HuH-7 (cell line): ENCODE data around the gene DNAJB6.
A peak's percentile ranks its signal among the peaks of the same experiment; 100 is the strongest.
"Not testable (repeated sequence)": the region's sequence is repeated elsewhere in the genome, so short reads cannot be mapped to it uniquely, and the experiment has no call there.

Source experiments
- DNase-seq: peaks from one replicate; pipeline ENCODE4 v3.0.0; 2011; ENCODE audit warnings: low spot score

The DNAJB6 gene

DNA sequence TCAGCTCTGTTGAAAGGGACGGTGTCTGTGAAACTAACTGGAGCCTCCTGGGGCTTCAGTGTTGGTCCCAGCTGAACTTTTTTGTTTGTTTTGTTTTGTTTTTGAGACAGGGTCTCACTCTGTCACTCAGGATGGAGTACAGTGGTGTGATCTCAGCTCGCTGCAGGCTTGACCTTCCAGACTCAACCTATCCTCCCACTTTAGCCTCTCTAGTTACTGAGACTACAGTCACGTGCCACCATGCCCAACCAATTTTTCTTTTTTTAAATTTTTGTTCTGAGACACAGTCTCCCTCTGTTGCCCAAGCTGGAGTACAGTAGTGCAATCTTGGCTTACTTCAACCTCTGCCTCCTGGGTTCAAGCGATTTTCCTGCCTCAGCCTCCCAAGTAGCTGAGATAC is 13.4 kb upstream of the DNAJB6 start:
- no peak for DNase-seq

DNA sequence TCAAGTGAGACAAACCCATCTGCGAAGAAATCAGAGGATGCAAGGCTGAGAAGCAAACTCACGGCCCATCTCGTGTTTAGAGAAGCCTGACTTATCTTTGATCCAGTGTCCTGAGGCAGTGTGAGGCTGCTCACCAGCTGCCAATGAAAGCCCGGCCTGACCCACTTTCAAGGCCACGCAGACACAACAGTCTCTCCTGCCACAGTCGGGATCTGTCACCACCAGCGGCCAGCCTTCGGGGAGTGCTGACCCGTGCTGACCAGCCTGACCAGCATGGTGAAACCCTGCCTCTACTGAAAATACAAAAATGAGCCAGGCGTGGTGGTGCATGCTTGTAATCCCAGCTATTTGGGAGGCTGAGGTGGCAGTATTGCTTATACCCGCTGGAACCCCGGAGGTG is 7.4 kb upstream of the DNAJB6 start:
- DNase-seq = no peak

DNA sequence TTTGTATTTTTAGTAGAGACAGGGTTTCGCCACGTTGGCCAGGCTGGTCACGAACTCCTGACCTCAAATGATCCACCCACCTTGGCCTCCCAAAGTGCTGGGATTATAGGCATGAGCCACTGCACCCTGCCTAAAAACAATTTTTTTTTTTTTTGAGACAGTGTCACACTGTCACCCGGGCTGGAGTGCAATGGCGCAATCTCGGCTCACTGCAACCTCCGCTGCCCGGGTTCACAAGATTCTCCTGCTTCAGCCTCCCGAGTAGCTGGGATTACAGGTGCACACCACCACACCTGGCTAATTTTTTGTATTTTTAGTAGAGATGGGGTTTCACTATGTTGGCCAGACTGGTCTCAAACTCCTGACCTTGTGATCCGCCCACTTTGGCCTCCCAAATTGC is 6.2 kb upstream of the DNAJB6 start:
- DNase-seq = not testable (repeated sequence)

- DNase-seq = not testable (repeated sequence)
These were observed 5.8 kb upstream of the DNAJB6 start for GRCh38 chr7:157331049-157331448.

- DNase-seq = no peak
These were observed 1.6 kb upstream of the DNAJB6 start for GRCh38 chr7:157335236-157335635.

GRCh38 chr7:157335991-157336382 is 817 bp upstream of the DNAJB6 start:
- no peak for DNase-seq

DNA sequence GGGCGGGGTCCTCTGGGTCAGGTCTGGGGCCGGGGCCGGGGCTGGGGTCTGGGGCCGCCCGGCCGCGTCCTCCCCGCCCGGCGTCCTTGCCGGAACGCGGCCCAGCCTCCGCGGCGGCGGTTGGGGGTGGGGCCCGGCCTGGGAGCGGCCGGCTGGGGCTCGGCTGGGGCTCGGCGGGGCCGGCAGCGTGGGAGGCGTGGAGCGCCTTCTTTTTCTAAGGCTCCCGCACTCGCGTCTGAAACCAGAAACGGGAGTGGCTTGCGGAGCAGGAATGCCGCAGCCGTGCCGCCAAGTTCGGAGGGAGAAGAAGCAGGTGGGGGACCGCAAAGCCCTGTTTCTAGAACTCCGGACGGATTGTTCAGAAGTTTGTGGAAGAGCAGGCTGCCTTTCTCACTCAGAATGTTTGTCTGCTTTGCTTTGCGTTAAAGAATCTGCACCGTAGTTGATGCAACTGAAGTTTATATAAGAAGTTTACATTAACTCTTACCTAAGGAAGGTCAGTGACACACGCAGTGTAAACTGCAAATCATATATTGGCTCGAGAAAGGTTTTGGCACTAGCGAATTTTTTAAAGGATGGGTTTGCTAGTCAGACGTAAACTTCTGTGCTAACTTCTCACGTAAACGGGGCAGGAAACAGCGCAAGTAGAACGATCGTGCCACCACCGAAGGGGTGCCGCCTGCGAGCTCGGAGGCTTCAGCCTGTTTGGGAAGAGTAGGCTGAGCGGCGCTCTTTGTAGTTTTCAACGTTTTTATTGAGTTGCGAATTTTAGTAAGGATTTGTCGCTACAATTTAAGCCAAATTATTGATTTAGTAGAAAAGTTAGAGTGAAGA is 729 bp downstream of the DNAJB6 start:
- peak; percentile 65 for DNase-seq

DNA sequence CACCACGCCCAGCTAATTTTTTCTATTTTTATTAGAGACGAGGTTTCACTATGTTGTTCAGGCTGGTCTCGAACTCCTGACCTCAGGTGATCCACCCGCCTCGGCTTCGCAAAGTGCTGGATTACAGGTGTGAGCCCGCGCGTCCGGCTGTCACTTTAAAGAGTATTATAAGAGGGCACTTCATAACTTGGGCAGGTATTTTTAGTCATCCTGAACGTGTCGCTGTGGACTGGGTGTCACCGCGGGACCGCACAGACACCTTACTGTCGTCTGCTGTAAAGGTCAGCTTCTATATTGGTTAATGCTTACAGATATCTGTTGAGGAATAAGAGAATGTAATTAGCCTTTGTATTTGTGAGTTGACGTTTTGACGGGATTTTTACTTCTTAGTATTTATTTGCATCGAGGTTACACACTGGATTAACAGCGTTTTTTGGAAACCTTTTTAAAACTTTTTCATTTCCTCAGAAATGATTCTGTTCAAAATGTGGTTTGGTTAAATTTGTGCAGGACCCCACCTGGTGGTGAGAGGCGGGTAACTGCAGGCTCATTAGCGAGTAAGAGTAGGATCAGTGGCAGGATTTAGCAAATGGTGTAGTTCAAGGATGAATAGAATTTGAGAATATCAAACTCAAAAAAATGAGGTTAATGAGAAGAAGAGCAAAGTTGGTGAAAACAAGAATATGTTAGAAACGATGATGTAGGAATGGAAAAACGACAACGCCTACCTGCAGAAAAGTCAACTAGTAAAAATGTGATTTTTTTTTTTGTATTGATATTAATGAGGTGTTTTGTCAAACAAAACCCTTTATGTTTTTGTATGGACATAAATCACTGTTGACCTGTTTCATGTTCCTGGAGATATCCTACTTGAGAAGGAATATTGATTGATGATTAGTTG is 3.2 kb downstream of the DNAJB6 start:
- peak; percentile 82 for DNase-seq

DNA sequence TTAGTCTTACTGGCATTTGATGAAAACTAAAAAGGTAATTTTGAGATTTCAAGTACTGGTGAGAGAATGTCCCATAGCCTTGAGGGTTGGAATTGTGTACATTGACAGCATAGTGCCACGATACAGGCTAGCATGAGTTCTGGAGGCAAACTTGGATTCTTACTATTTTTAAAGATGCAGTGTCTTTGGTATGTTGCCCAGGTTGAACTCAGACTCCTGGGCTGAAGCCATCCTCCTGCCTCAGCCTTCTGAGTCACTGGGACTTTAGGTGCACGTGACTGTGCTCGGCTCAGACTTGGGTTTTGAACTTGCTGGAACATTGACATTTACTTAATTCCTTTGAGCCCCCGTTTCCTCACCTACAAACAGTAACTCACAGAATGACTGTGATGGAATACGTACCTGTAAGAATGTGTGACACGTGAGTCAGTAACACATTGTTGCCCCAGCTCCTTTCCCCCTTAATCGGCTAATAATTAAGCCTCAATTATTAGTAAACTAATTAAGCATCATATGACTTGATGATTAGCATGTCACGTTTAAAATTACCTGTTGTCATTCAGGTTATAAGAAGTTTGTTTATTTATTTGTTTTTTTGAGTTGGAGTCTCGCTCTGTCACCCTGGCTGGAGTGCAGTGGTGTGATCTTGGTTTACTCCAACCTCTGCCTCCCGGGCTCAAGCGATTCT is 10.6 kb downstream of the DNAJB6 start:
- DNase-seq = no peak

DNA sequence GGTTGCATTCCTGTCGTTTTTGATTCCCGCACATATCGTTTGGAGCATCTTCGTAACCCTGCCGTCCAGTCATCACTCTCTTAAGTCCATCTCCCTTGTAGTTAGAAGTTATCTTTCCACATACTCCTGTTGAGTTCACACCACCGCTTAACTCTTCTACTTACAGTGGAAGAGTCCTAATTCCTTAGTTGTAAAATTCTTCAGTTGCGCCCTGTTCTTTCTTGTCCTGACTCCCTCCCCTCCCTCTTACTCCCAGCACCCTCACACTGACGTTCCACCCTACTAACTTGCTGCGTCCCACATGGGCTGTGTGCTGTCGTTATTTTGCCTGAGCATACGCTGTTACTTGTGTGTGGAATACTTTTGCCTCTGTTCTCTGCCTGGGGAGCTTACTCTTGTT is 11.7 kb downstream of the DNAJB6 start:
- no peak for DNase-seq

DNA sequence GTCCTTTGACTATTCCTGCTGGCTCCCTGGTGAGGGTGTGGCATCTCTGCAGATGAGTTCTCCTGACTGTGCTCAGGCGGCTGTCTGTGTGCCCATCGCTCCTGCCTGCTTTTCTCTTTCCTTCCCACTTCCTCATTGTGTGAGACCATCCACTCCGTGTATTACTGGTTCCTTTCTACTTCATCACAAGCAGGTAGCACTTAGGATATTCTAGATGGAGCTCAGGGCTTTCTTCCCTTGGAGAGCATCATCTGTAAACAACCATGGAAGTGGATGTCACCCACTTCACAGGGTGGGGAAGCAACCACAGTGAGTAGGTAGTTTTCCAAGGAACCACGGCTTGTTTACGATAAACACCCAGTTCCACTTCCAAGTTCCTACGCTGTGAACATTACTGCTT is 15.7 kb downstream of the DNAJB6 start:
- DNase-seq = no peak

GRCh38 chr7:157355784-157356511 is 19.1 kb downstream of the DNAJB6 start:
- no peak for DNase-seq

DNA sequence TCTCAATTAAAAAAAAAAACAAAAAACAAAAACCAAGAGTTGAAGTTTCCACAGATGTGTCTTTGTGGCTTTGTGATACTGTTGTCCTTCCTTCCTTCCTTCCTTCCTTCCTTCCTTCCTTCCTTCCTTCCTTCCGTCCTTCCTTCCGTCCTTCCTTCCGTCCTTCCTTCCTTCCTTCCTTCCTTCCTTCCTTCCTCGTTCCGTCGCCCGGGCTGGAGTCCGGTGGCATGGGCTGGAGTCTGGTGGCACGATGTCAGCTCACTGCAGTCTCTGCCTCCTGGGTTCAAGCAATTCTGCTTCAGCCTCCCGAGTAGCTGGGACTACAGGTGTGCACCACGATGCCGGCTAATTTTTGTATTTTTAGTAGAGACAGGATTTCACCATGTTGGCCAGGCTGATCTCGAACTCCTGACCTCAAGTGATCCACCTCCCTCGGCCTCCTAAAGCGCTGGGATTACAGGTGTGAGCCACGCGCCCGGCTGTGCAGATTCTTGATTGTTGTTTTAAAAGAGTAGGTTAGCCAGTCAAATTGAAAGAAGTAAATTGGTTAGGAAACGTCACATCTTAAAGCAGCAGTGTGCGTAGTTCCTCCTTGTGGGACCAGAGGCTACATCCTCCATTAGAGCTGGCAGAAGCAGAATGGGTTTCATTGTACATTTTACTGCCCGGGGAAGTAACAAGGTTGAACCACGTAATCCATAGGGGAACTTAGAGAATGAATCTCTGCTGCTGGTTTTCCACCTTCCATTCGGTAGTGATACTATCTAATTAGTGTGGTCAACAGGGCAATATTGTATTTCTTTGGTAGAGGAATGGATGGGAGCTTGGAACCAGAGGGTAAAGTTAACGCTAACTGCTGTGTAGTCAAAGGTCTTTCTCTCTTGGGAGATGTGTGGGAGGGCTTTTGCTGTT is 20.6 kb downstream of the DNAJB6 start:
- DNase-seq = no peak

GRCh38 chr7:157358041-157358752 is 21.4 kb downstream of the DNAJB6 start:
- no peak for DNase-seq

DNA sequence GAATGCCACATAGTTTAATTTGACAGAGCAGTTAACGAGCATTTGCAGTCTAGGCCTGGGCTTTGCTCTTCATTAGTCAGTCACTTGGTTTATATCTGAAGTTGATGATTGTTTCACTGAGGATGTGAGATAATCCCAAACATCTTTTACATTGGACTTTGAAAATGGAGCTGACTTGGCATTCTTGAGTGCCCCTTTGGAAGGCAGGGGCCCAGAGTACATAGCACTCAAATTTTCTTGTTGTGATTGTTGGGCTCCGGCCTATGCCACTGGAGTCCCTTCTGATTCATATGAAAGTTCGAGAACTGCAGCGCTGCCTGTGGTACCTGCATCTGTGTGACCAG is 21.9 kb downstream of the DNAJB6 start:
- no peak for DNase-seq

GRCh38 chr7:157359581-157359980 is 22.8 kb downstream of the DNAJB6 start:
- DNase-seq = no peak

GRCh38 chr7:157360483-157361025 is 23.8 kb downstream of the DNAJB6 start:
- no peak for DNase-seq

- no peak for DNase-seq
These were observed 24.7 kb downstream of the DNAJB6 start for GRCh38 chr7:157361537-157361936.

DNA sequence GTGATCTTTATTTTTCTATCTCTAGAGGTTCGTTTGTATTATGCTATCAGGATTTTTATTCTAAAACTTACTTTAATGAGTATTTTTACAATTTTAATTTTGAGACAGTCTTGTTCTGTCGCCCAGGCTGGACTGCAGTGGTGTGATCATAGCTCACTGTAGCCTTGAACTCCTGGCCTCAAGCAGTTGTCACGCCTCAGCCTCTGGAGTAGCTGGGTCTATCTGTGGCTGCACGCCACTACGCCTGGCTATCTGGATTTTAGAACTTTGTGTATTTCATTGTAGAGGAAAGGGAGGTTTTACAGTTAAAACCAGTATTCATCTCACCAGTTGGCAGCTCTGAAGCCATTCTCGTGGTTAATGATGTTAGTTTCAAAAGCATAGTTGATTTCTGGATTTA is 25.9 kb downstream of the DNAJB6 start:
- no peak for DNase-seq

DNA sequence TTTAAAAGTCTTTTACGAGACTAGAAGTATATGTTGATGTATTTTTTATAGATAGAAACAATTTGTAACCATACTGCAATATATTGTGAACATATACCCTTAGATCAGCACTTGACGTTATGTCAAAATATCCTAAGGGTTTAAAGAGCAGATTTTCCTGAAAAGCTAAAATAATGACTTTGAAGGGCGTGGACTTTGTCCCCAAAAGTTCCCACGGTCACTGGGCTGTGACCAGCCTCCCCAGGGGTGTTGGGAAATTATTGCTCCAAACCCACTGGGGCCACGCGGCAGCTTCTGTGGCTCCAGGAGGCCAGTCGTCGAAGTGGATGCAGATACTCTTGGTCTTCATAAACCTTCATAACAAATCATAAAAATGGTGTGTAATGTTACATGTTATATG is 29.9 kb downstream of the DNAJB6 start:
- no peak for DNase-seq
